HepG2 (cell line): ENCODE measurements around the gene TALDO1. TPM values are rescaled to one million over a fixed set of nuclear protein-coding genes. Genes with fewer than 3 reads are reported as not detected.

ENCODE experiments used
- BRCA1 ChIP-seq: sonication (generic); formaldehyde crosslinking; IDR thresholded peaks from 2 replicates; pipeline ENCODE4 v1.4.0; 2020; ENCODE audit warnings: missing genetic modification reagents
- GZF1 ChIP-seq: sonication (generic); formaldehyde crosslinking; IDR thresholded peaks from 2 replicates; pipeline ENCODE4 v1.5.1; 2020; ENCODE audit warnings: mild to moderate bottlenecking, missing genetic modification reagents
- HHEX ChIP-seq: IDR thresholded peaks from 2 replicates; pipeline ENCODE4 v1.6.1; 2016; ENCODE audit warnings: control low read depth
- KDM3A ChIP-seq: IDR thresholded peaks from 2 replicates; pipeline ENCODE4 v1.6.1; 2018; ENCODE audit warnings: low read depth, missing compliant biosample characterization
- KDM6A ChIP-seq: IDR thresholded peaks from 2 replicates; pipeline ENCODE4 v1.6.1; 2016; ENCODE audit warnings: low read depth
- MXI1 ChIP-seq: IDR thresholded peaks from 3 replicates; pipeline ENCODE4 v1.6.1; 2012; ENCODE audit warnings: low read depth, low read length, inconsistent platforms, borderline replicate concordance
- MYPOP ChIP-seq: sonication (generic); formaldehyde crosslinking; IDR thresholded peaks from 2 replicates; pipeline ENCODE4 v1.8.1; 2023; ENCODE audit warnings: mild to moderate bottlenecking, moderate library complexity, missing genetic modification reagents
- NAIF1 ChIP-seq: sonication (generic); formaldehyde crosslinking; IDR thresholded peaks from 2 replicates; pipeline ENCODE4 v1.5.0; 2020; ENCODE audit warnings: mild to moderate bottlenecking, missing genetic modification reagents, borderline replicate concordance
- NR2F6 ChIP-seq, 2 experiments: IDR thresholded peaks; 2 replicates each; pipeline ENCODE4 v1.6.1; 2016; ENCODE audit warnings: antibody characterized with exemption in 1 of 2, mild to moderate bottlenecking in 1 of 2
- NRL ChIP-seq: sonication (generic); formaldehyde crosslinking; IDR thresholded peaks from 2 replicates; pipeline ENCODE4 v1.5.0; 2020; ENCODE audit warnings: missing genetic modification reagents, mild to moderate bottlenecking, moderate library complexity, borderline replicate concordance
- RXRA ChIP-seq: sonication (generic); formaldehyde crosslinking; IDR thresholded peaks from 2 replicates; pipeline ENCODE4 v1.5.1; 2020; ENCODE audit warnings: missing genetic modification reagents
- SKI ChIP-seq: fragments of 450-650 bp; IDR thresholded peaks from one replicate; pipeline ENCODE4 v1.6.1; 2018; ENCODE audit warnings: mild to moderate bottlenecking; ENCODE audit not compliant: partially characterized antibody
- SMYD3 ChIP-seq: sonication (generic); formaldehyde crosslinking; IDR thresholded peaks from 2 replicates; pipeline ENCODE4 v1.8.1; 2023; ENCODE audit warnings: mild to moderate bottlenecking, missing genetic modification reagents
- SNAPC2 ChIP-seq: sonication (generic); formaldehyde crosslinking; IDR thresholded peaks from 2 replicates; pipeline ENCODE4 v1.8.1; 2022; ENCODE audit warnings: mild to moderate bottlenecking, missing genetic modification reagents
- TCF7L2 ChIP-seq: IDR thresholded peaks from 2 replicates; pipeline ENCODE4 v1.6.1; 2011; ENCODE audit warnings: mild to moderate bottlenecking, low read depth, low read length, moderate library complexity
- ZBTB34 ChIP-seq: sonication (generic); formaldehyde crosslinking; IDR thresholded peaks from 2 replicates; pipeline ENCODE4 v1.8.0; 2022; ENCODE audit warnings: mild to moderate bottlenecking, missing genetic modification reagents
- ZBTB46 ChIP-seq: sonication (generic); formaldehyde crosslinking; IDR thresholded peaks from 2 replicates; pipeline ENCODE4 v1.4.0; 2020; ENCODE audit warnings: mild to moderate bottlenecking, missing genetic modification reagents, borderline replicate concordance
- ZNF460 ChIP-seq: sonication (generic); formaldehyde crosslinking; IDR thresholded peaks from 2 replicates; pipeline ENCODE4 v1.5.1; 2020; ENCODE audit warnings: missing genetic modification reagents, mild to moderate bottlenecking, borderline replicate concordance
- ZNF496 ChIP-seq: sonication (generic); formaldehyde crosslinking; IDR thresholded peaks from 2 replicates; pipeline ENCODE4 v1.8.1; 2023; ENCODE audit warnings: mild to moderate bottlenecking, moderate library complexity, missing genetic modification reagents; ENCODE audit not compliant: insufficient replicate concordance
- ZNF546 ChIP-seq: sonication (generic); formaldehyde crosslinking; conservative IDR thresholded peaks from 2 replicates; pipeline ENCODE4 v1.8.1; 2023; ENCODE audit warnings: mild to moderate bottlenecking, missing genetic modification reagents
- ZNF556 ChIP-seq: sonication (generic); formaldehyde crosslinking; IDR thresholded peaks from 2 replicates; pipeline ENCODE4 v1.4.0; 2020; ENCODE audit warnings: mild to moderate bottlenecking, missing genetic modification reagents, borderline replicate concordance
- ZNF598 ChIP-seq: sonication (generic); formaldehyde crosslinking; IDR thresholded peaks from 2 replicates; pipeline ENCODE4 v1.5.1; 2020; ENCODE audit warnings: mild to moderate bottlenecking, missing genetic modification reagents, borderline replicate concordance
- polyA plus RNA-seq, 8 experiments: library from polyadenylated mRNA; depleted of rRNA in 3 of 8; stranded (reverse) in 7 of 8; unstranded in 1 of 8; fragments of >200 nt; fragmentation: Illumina TruSeq in 4 of 8; extraction: Trizol in 4 of 8; gene quantifications; 2 replicates each; pipeline versions ENCODE4 v1.2.1 to v1.2.3, GENCODE V29; 2011 to 2016; ENCODE audit warnings: low read depth in 4 of 8, missing spikeins in 1 of 8, mixed read lengths in 1 of 8; ENCODE audit not compliant: insufficient read depth in 1 of 8
- total RNA-seq, 5 experiments: library from RNA; depleted of rRNA; stranded (reverse); fragments of >200 nt; fragmentation: Illumina TruSeq; extraction: Trizol; gene quantifications; 2 replicates each; pipeline ENCODE4 v1.2.3, GENCODE V29; 2016; ENCODE audit warnings: low read depth in 1 of 5
- TF ChIP-seq, protein P1 (sequence below): sonication (generic); formaldehyde crosslinking; IDR thresholded peaks from 2 replicates; pipeline ENCODE4 v1.4.0; 2020; ENCODE audit warnings: missing genetic modification reagents
- TF ChIP-seq, protein P2 (sequence below): sonication (generic); formaldehyde crosslinking; IDR thresholded peaks from 2 replicates; pipeline ENCODE4 v1.5.0; 2020; ENCODE audit warnings: missing genetic modification reagents

Gene TALDO1
- total and polyA plus RNA-seq, 2 of the 13 experiments (the other 11 are each of a cell fraction or from before 2014, with no cell fraction given): 107 to 240 TPM

DNA sequence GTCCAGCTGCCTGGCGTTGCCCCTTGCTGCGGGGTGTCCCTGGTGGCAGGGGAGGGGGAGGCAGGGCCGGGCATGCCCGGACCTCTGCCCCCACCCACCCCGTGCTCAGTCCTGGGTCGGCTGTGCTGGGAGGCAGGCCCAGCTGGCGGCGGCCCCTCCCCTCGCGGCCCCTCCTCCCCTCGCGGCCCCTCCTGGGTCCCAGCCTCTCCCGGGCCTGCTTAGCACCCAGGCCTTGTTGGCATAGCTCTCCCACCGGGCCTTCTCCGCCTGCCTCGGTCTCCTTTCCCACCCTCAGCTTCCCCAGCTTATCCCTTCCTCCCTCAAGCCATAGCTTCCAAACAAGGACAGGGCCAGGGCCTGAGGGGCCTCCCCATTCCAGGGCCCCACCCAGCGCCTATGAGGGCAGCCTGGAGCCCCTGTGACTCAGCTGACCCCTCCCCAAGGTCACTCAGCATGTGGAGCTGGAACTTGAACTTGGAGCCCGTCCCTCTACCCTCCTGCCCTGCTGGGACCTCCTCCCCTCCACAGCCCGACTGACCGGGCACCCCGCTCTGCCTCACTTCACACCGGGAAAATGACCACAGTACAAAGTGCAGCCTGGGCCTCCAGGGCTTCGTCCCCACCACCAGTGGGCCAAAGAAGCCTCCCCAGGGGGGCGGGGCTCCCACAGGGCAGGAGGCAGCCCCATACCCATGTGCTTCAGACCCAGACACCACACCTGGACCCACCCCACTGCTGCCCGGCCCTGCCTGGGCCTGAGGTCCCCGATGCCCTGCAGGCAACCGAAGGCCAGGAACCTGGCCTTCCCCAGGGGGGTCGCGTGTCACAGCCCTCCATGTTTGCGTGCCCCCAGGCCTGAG lies 40.1 kb upstream of the TALDO1 start (continued):
- no peak for TF ChIP-seq ZNF496
- TF ChIP-seq RXRA (CRISPR knock-in tag): peak; percentile 99
- TF ChIP-seq SNAPC2: no peak
- peak; percentile 82 for TF ChIP-seq KDM6A (CRISPR knock-in tag)
- peak; percentile 94 for TF ChIP-seq SKI
- peak; percentile 87; the same call in 1 of the 2 replicates for TF ChIP-seq NAIF1
- TF ChIP-seq, protein P1, sequence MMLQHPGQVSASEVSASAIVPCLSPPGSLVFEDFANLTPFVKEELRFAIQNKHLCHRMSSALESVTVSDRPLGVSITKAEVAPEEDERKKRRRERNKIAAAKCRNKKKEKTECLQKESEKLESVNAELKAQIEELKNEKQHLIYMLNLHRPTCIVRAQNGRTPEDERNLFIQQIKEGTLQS (CRISPR knock-in tag): no peak
- no peak; the same call in 1 of the 2 replicates for TF ChIP-seq SMYD3 (CRISPR knock-in tag)
- 0 out of 2 replicates have a peak, but pooled peaks have one; percentile 31 for TF ChIP-seq HHEX (CRISPR knock-in tag)
- TF ChIP-seq ZBTB34: no peak
- no peak for TF ChIP-seq BRCA1 (CRISPR knock-in tag)
- peak; percentile 67; the same call in 1 of the 3 replicates for TF ChIP-seq MXI1
- peak; percentile 89; the same call in 1 of the 2 replicates for TF ChIP-seq ZBTB46 (CRISPR knock-in tag)
- peak; percentile 86 for TF ChIP-seq NRL (CRISPR knock-in tag)
- TF ChIP-seq, protein P2, sequence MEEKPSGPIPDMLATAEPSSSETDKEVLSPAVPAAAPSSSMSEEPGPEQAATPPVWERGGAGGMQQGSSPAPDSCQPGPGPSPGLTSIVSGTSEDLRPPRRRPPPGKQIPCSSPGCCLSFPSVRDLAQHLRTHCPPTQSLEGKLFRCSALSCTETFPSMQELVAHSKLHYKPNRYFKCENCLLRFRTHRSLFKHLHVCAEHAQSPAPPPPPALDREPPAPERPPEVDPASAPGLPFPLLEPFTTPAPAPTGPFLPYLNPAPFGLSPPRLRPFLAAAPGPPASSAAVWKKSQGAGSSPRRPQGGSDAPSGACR: peak; percentile 91
- TF ChIP-seq ZNF556 (CRISPR knock-in tag): 0 out of 2 replicates have a peak, but pooled peaks have one; percentile 84
- peak; percentile 6; the same call in 1 of the 2 replicates for TF ChIP-seq GZF1 (CRISPR knock-in tag)
- TF ChIP-seq NR2F6 (IDR thresholded peaks at IDR 0.05): peak; percentile 94
- peak; percentile 97 for TF ChIP-seq NR2F6 (CRISPR knock-in tag; IDR thresholded peaks at IDR 0.05)
- TF ChIP-seq ZNF546 (CRISPR knock-in tag): peak; percentile 54; the same call in 1 of the 2 replicates
- TF ChIP-seq TCF7L2: no peak
- TF ChIP-seq MYPOP (CRISPR knock-in tag): peak; percentile 80; the same call in 1 of the 2 replicates
- TF ChIP-seq KDM3A: no peak; the same call in none of the 2 replicates
- TF ChIP-seq ZNF598 (CRISPR knock-in tag): peak; percentile 49; the same call in 1 of the 2 replicates
- TF ChIP-seq ZNF460 (CRISPR knock-in tag): peak; percentile 2; the same call in 1 of the 2 replicates
